Upper lobe of left lung (tissue), 6 donors: ENCODE results near the gene AFF3. TPM values are rescaled to one million over a fixed set of nuclear protein-coding genes. Genes with fewer than 3 reads are reported as not detected.

Experiments used
- ATAC-seq, 2 donors: fragments of 200-7000 bp; cut with Tn5 transposase; one replicate each; pipeline ENCODE4 v1.9.1; 2022; ENCODE audit warnings: mild to moderate bottlenecking in 2 of 2, moderate library complexity in 2 of 2; ENCODE audit not compliant: low FRiP score in 2 of 2
- DNase-seq, 2 donors: peaks; one replicate each; pipeline ENCODE4 v3.0.0-alpha.2; 2019 to 2020
- H3K27ac ChIP-seq, 4 donors: fragments of 200-600 bp; sonication (generic); one replicate each; pipeline ENCODE4 v1.5.1; 2016 to 2019
- H3K27me3 ChIP-seq, 4 donors: fragments of 200-600 bp; sonication (generic); one replicate each; pipeline ENCODE4 v1.5.1; 2017 to 2019
- H3K36me3 ChIP-seq, 4 donors: fragments of 200-600 bp; sonication (generic); one replicate each; pipeline ENCODE4 v1.5.1; 2016 to 2019
- H3K4me1 ChIP-seq, 4 donors: fragments of 200-600 bp; sonication (generic); one replicate each; pipeline ENCODE4 v1.5.1; 2018 to 2019
- H3K4me3 ChIP-seq, 4 donors: fragments of 200-600 bp; sonication (generic); one replicate each; pipeline ENCODE4 v1.5.1; 2017 to 2019; ENCODE audit warnings: mild to moderate bottlenecking in 2 of 4, moderate library complexity in 1 of 4
- H3K9me3 ChIP-seq, 4 donors: fragments of 200-600 bp; sonication (generic); one replicate each; pipeline ENCODE4 v1.5.1; 2018 to 2019
- EP300 ChIP-seq, 4 donors: sonication (generic); formaldehyde crosslinking; IDR thresholded peaks; one replicate each; pipeline ENCODE4 v1.5.1; 2017; ENCODE audit warnings: antibody characterized with exemption in 4 of 4, control low read depth in 2 of 4
- POLR2A ChIP-seq, 4 donors: fragments of 450-650 bp; IDR thresholded peaks; one replicate each; pipeline ENCODE4 v1.5.1; 2016 to 2017; ENCODE audit warnings: antibody characterized with exemption in 4 of 4, mild to moderate bottlenecking in 2 of 4
- POLR2AphosphoS5 ChIP-seq, 2 donors: sonication (generic); formaldehyde crosslinking; IDR thresholded peaks; one replicate each; pipeline ENCODE4 v1.5.1; 2017; ENCODE audit warnings: antibody characterized with exemption in 2 of 2
- WGBS, 2 donors: methylation state at CpG; one replicate each; pipeline ENCODE4 v1.1.5; 2017 to 2018; 5-methylcytosine and 5-hydroxymethylcytosine counted together
- total RNA-seq, 6 donors: library from RNA; depleted of rRNA in 4 of 6; stranded (reverse); fragments of >200 nt in 4 of 6; gene quantifications; one replicate each; pipeline versions ENCODE4 v1.1.0 to v1.2.1, GENCODE V29; 2016 to 2021
- TF ChIP-seq, protein P1 (sequence below), 6 experiments: fragments of 450-650 bp in 4 of 6; fragments of 200-600 bp in 2 of 6; sonication (generic) in 2 of 6; IDR thresholded peaks; one replicate each; pipeline ENCODE4 v1.5.1; 2016 to 2019; ENCODE audit warnings: antibody characterized with exemption in 6 of 6
- donor health status: DM: no; HTN: no; CAD: no; lungs with moderate emphysema.
- donor health status: DM: no; HTN: yes; CAD: no; lungs with severe emphysema.

AFF3 gene
- total RNA-seq, 6 donors from 2014 or later: 21.0 to 195 (median 47.9) TPM

DNA sequence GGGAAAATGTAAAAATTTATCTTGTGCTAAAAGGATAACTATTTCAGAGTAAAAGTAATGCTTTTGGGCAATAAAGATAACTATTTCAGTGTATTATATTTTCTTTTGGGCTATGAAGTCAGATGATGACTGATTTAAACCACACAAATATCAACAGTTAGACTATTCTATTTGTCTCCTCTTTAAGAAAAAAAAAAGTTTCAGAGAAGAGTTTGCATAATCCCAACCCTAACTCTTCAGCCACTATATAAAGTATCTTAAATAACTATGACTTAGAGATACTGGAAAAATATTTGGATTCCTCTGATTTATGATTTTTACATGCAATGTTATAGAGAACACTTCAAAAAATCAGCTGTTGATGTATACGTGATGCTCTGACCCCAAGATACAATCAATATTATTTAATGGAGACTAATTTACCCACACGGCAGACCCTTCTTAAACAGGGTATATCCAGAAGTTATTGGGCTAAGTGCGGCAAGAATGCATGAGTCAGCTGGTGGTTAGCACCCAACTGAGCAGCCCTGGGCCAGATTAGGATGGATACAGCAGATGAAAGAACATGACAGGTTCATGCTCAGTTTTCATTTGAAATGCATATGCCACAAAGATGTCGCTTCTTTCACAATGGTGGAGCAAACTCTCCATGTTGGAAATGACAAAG is 279.0 kb downstream of the AFF3 start:
- H3K9me3 ChIP-seq: no peaks in the 10 kb centered on the region
- ATAC-seq: no peak
- WGBS, 2 donors: 93 to 94% methylated on average over 4 of the region's 4 CpGs
- H3K4me1 ChIP-seq: peaks cover 12 to 32% (median 25%) of the 10 kb centered on the region in 4 donors
- no peaks in the 10 kb centered on the region for H3K27me3 ChIP-seq
- TF ChIP-seq POLR2AphosphoS5 (IDR thresholded peaks at IDR 0.05) (no peak), POLR2A (IDR thresholded peaks at IDR 0.05) (no peak)
- TF ChIP-seq, protein P1, sequence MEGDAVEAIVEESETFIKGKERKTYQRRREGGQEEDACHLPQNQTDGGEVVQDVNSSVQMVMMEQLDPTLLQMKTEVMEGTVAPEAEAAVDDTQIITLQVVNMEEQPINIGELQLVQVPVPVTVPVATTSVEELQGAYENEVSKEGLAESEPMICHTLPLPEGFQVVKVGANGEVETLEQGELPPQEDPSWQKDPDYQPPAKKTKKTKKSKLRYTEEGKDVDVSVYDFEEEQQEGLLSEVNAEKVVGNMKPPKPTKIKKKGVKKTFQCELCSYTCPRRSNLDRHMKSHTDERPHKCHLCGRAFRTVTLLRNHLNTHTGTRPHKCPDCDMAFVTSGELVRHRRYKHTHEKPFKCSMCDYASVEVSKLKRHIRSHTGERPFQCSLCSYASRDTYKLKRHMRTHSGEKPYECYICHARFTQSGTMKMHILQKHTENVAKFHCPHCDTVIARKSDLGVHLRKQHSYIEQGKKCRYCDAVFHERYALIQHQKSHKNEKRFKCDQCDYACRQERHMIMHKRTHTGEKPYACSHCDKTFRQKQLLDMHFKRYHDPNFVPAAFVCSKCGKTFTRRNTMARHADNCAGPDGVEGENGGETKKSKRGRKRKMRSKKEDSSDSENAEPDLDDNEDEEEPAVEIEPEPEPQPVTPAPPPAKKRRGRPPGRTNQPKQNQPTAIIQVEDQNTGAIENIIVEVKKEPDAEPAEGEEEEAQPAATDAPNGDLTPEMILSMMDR (IDR thresholded peaks at IDR 0.05): no peak
- H3K4me3 ChIP-seq: no peak overlapping the region
- no peaks in the 10 kb centered on the region for H3K36me3 ChIP-seq
- DNase-seq: no peak
- no peak overlapping the region for H3K27ac ChIP-seq

DNA sequence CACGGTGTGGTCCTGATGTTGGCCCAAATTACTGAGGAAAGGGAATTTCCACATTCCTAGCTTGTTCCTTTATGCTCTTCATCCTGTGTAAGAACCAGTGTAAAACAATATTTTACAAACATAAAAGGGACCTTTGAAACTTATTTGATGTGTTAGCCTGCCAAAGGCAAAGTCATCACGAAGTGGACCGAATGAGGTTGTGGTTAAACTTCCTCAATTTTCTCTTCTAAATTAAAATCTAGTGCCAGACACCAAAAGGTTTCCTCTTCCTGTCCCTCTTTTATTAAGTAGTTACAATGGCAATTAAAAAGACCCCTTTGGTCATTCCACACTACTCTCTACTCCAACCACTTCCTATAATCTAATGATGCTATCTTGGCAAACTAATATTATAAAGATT is 279.8 kb downstream of the AFF3 start:
- H3K4me1 ChIP-seq: peaks cover 12 to 32% (median 25%) of the 10 kb centered on the region in 4 donors
- no peak for DNase-seq
- no peak overlapping the region for H3K27ac ChIP-seq
- no peaks in the 10 kb centered on the region for H3K36me3 ChIP-seq
- no peaks in the 10 kb centered on the region for H3K27me3 ChIP-seq
- no peaks in the 10 kb centered on the region for H3K9me3 ChIP-seq
- WGBS, 2 donors: 15 to 37% methylated on average over 3 of the region's 3 CpGs
- H3K4me3 ChIP-seq: no peak overlapping the region
- ATAC-seq: no peak
- TF ChIP-seq POLR2A (IDR thresholded peaks at IDR 0.05) (no peak), EP300 (IDR thresholded peaks at IDR 0.05) (no peak), POLR2AphosphoS5 (IDR thresholded peaks at IDR 0.05) (no peak)
- TF ChIP-seq, protein P1 (IDR thresholded peaks at IDR 0.05): no peak

DNA sequence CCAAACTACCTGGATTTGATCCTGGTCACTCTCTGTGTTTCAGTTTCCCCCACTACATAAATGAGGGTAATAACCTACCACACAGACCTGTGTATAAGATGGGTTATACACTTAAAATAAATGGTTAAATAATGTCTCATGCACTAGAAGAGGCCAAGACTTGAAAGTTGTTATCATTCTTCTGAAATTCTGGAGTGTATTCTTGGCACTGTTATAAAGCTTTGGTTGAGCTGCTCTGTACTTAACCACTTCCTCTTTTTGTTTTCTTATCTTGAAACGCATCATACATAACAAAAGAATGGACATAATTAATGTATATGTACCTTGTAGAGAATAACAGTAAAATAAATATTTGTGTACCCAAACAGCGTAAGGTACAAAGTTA is 281.0 kb downstream of the AFF3 start:
- Histone ChIP-seq H3K9me3 (no peaks in the 10 kb centered on the region), H3K4me3 (no peak overlapping the region), H3K27ac (no peak overlapping the region), H3K4me1 (peaks cover 12 to 32% (median 25%) of the 10 kb centered on the region in 4 donors), H3K27me3 (no peaks in the 10 kb centered on the region), H3K36me3 (no peaks in the 10 kb centered on the region)
- WGBS, 2 donors: 13 to 26% methylated on average over 2 of the region's 2 CpGs
- DNase-seq: no peak
- TF ChIP-seq, protein P1 (IDR thresholded peaks at IDR 0.05): no peak
- TF ChIP-seq EP300 (IDR thresholded peaks at IDR 0.05) (no peak), POLR2A (IDR thresholded peaks at IDR 0.05) (no peak), POLR2AphosphoS5 (IDR thresholded peaks at IDR 0.05) (no peak)
- ATAC-seq: no peak

DNA sequence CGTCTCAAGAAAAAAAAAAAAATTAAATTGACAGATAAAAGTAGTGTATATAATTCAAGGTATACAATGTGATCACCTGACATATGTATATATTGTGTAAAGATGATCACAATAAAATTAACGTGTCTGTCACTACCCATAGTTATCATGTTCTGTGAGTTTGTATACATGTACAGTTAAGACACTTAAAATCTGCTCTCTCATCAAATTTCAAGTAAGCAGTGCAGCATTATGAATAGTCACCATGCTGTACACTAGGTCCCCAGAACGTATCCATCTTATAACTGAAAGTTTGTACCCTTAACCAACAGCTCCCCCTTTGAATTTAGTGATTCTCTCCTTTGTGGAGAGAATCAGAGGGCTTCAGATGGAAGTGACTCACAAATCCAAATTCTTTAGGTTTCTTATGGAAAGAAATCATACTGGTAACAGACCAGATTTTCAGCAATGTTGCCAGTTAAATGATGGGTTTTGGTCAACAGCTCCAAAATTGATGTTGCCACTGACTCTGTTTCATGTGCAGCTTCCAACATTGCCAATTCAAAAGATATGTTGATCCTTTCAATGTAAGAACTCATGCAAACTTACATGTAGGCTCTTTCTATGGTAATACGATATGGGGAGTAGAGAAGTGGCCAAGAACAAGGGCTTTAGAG is 281.5 kb downstream of the AFF3 start:
- Histone ChIP-seq H3K27ac (no peak overlapping the region), H3K4me1 (peaks cover 12 to 32% (median 25%) of the 10 kb centered on the region in 4 donors)
- ATAC-seq: no peak

More for the DNA sequence above, 281.5 kb downstream of the AFF3 start:
- no peak for DNase-seq
- Histone ChIP-seq H3K4me3 (no peak overlapping the region), H3K27me3 (no peaks in the 10 kb centered on the region), H3K36me3 (no peaks in the 10 kb centered on the region), H3K9me3 (no peaks in the 10 kb centered on the region)
- TF ChIP-seq POLR2AphosphoS5 (IDR thresholded peaks at IDR 0.05) (no peak), POLR2A (IDR thresholded peaks at IDR 0.05) (no peak), EP300 (IDR thresholded peaks at IDR 0.05) (no peak)
- TF ChIP-seq, protein P1 (IDR thresholded peaks at IDR 0.05): no peak
- 88 to 91% methylated on average over 4 of the region's 4 CpGs for WGBS, 2 donors
